Testis (tissue), 3 donors: ENCODE data around the gene ARHGEF7. TPM values are rescaled to one million over a fixed set of nuclear protein-coding genes. Genes with fewer than 3 reads are reported as not detected.

ENCODE experiments used
- DNase-seq: peaks from one replicate; pipeline ENCODE4 v3.0.0-alpha.2; 2019
- H3K27ac ChIP-seq, 2 donors: fragments of 200-600 bp; sonication (generic); one replicate each; pipeline ENCODE4 v1.5.1; 2019
- H3K27me3 ChIP-seq: fragments of 200-600 bp; sonication (generic); one replicate; pipeline ENCODE4 v1.5.1; 2019
- H3K36me3 ChIP-seq: fragments of 200-600 bp; sonication (generic); one replicate; pipeline ENCODE4 v1.5.1; 2017; ENCODE audit warnings: low read depth; ENCODE audit errors: missing control alignments
- H3K4me1 ChIP-seq: fragments of 200-600 bp; sonication (generic); one replicate; pipeline ENCODE4 v1.5.1; 2019
- H3K4me3 ChIP-seq, 2 donors: fragments of 200-600 bp; sonication (generic); one replicate each; pipeline ENCODE4 v1.5.1; 2017 to 2019
- H3K9me3 ChIP-seq: fragments of 200-600 bp; sonication (generic); one replicate; pipeline ENCODE4 v1.5.1; 2017
- CTCF ChIP-seq, 3 experiments: fragments of 450-650 bp in 2 of 3; fragments of 200-600 bp in 1 of 3; sonication (generic) in 1 of 3; IDR thresholded peaks; one replicate each; pipeline ENCODE4 v1.5.1; 2016 to 2019; ENCODE audit warnings: antibody characterized with exemption in 3 of 3, mild to moderate bottlenecking in 2 of 3, moderate library complexity in 1 of 3
- POLR2A ChIP-seq: fragments of 450-650 bp; IDR thresholded peaks from one replicate; pipeline ENCODE4 v1.6.1; 2017; ENCODE audit warnings: antibody characterized with exemption, mild to moderate bottlenecking, moderate library complexity
- WGBS, 2 donors: methylation state at CpG; one replicate each; pipeline ENCODE4 v1.1.5; 2018; 5-methylcytosine and 5-hydroxymethylcytosine counted together
- intact Hi-C: fragments of 100-400 bp; cut with DNase I; formaldehyde crosslinking; loops from one replicate; pipeline ENCODE4 v1.15.1; 2023; ENCODE audit warnings: low total_unique reads
- polyA plus RNA-seq: library from polyadenylated mRNA; stranded (reverse); fragments of 350-450 nt; fragmentation: Illumina TruSeq; extraction: RNeasy Lipid Tissue Mini Kit (QIAGEN cat#74804); gene quantifications from one replicate; pipeline ENCODE4 v1.2.3, GENCODE V29; 2014; ENCODE audit warnings: low read depth, low replicate concordance; ENCODE audit not compliant: insufficient read depth
- total RNA-seq, 2 donors: library from RNA; depleted of rRNA; stranded (reverse); fragments of >200 nt; gene quantifications; one replicate each; pipeline ENCODE4 v1.2.3, GENCODE V29; 2016

Gene ARHGEF7
- total and polyA plus RNA-seq, 3 donors from 2014 or later = 73.6 to 136 (median 118) TPM

- TF ChIP-seq POLR2A = no peak
- no peak for TF ChIP-seq CTCF (IDR thresholded peaks at IDR 0.05)
- intact Hi-C loops = no loop called here
- Histone ChIP-seq H3K4me1 (no peaks in the 10 kb centered on the region), H3K36me3 (no peaks in the 10 kb centered on the region), H3K27me3 (no peaks in the 10 kb centered on the region), H3K4me3 (no peak overlapping the region), H3K27ac (no peak overlapping the region), H3K9me3 (no peaks in the 10 kb centered on the region)
- 80 to 88% methylated on average over 29 of the region's 29 CpGs for WGBS, 2 donors
- no peak for DNase-seq
These were observed 202.6 kb downstream of the ARHGEF7 start for GRCh38 chr13:111317571-111318345.

GRCh38 chr13:111318386-111318785, 203.3 kb downstream of the ARHGEF7 start:
- Histone ChIP-seq H3K27ac (no peak overlapping the region), H3K4me1 (no peaks in the 10 kb centered on the region), H3K4me3 (no peak overlapping the region), H3K9me3 (no peaks in the 10 kb centered on the region), H3K36me3 (no peaks in the 10 kb centered on the region), H3K27me3 (no peaks in the 10 kb centered on the region)
- WGBS, 2 donors = 71 to 80% methylated on average over 11 to 13 of the region's 13 CpGs
- intact Hi-C loops = no loop called here
- DNase-seq = no peak
- TF ChIP-seq POLR2A (no peak), CTCF (IDR thresholded peaks at IDR 0.05) (no peak)

GRCh38 chr13:111319521-111319920, 204.4 kb downstream of the ARHGEF7 start:
- no peak overlapping the region for H3K27ac ChIP-seq
- no peaks in the 10 kb centered on the region for H3K4me1 ChIP-seq
- TF ChIP-seq POLR2A = no peak
- TF ChIP-seq CTCF (IDR thresholded peaks at IDR 0.05) = no peak
- WGBS, 2 donors = 83 to 92% methylated on average over 12 of the region's 12 CpGs
- no peaks in the 10 kb centered on the region for H3K27me3 ChIP-seq
- DNase-seq = no peak
- H3K4me3 ChIP-seq = no peak overlapping the region
- no peaks in the 10 kb centered on the region for H3K36me3 ChIP-seq
- intact Hi-C loops = no loop called here
- no peaks in the 10 kb centered on the region for H3K9me3 ChIP-seq

GRCh38 chr13:111319998-111320911, 205.1 kb downstream of the ARHGEF7 start, which contains the start of gene TEX29:
Gene TEX29 (plus strand): TSS chr13:111320642. CDS start chr13:111320891, 249 bp downstream.
- no peak within 1 kb of the TSS for H3K4me3 ChIP-seq
- no peaks in the 10 kb centered on the region for H3K9me3 ChIP-seq
- no peaks in the 10 kb centered on the region for H3K36me3 ChIP-seq
- 83 to 87% methylated on average over 23 to 35 of the region's 35 CpGs for WGBS, 2 donors
- TF ChIP-seq POLR2A (no peak), CTCF (IDR thresholded peaks at IDR 0.05) (no peak)
- no peaks in the 10 kb centered on the region for H3K27me3 ChIP-seq
- intact Hi-C loops = no loop called here
- H3K4me1 ChIP-seq = no peaks in the 10 kb centered on the region
- no peak for DNase-seq
- H3K27ac ChIP-seq = no peak within 1 kb of the TSS
